ENCODE measurements around the gene PDP2.

The PDP2 gene

DNA sequence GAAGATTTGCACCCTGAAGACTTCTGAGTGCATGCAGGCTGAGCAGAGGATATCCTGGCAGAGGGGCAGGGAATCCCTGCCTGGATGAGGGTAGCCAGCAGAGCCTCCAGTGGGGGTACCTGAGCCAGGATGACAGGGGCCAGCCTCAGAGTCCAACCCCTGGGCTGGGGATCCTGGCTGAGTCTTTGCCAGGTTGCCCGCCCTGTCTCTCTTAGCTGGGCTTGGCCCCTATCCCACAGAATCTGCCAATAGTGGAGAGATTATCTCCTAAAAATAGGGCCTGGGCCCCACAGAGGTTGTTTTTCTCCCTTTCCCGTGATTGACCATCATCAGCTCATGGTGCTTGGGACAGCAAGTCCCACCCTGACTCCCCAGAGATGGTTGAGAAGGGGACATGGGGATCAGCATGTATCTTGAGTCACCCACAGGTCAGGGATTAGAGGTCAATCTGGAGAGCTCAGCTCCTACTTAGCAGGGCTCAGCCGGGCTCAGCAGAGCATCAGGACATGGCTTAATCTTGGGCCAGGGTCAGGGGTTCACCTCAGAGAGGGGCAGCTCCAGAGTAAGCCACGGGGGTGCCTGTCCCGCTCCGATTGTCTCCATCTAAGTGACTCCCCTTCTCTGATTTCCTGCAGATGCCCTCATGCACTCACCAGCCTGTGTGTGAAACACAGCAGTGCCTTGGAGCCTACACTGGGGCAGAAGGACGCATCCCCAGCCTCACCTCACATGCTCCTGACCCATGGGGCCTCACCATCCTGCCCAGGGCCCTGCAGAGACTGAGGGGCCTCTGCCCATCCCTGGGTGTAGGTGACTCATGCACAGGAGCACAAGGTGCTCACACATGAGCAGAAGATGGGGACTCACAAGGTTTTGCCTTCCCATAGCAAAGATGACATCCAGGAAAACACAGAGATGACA, 26.9 kb downstream of the PDP2 start:
- TF ChIP-seq POLR2AphosphoS5 (IDR thresholded peaks at IDR 0.05; ENCODE audit: low read depth, low read length) (no peak), POLR2A (IDR thresholded peaks at IDR 0.05; ENCODE audit: low read depth, low read length) (no peak), TAF1 (IDR thresholded peaks at IDR 0.05; ENCODE audit: borderline replicate concordance, low read depth, low read length) (no peak)
- DNase-seq (ENCODE audit: insufficient read length) (peak; percentile 10), FAIRE-seq (no peak)

DNA sequence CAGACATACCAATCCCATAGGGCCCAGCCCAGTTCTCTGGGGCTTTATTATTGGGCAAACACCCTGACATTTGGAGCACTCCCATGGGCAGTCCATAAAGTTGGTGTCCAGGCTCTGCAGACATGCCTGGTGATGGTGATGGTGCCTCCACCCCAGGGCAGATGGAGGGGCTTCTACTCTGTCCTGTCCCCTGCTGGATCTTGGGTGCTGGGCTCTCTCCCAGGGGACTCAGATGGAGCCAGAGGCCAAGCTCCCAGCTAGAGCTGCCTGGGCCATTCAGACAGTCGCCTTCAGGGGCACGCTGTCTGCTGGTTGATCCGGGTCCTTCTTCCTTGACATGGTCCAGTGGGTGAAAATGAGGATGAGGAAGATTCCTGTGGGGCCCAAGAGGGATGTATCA, 27.8 kb downstream of the PDP2 start:
- no peak for FAIRE-seq
- peak; percentile 8 for DNase-seq (ENCODE audit: insufficient read length)

GRCh38 chr16:66908762-66909559, 28.6 kb downstream of the PDP2 start:
- no peak for DNase-seq (ENCODE audit: insufficient read length)
- TF ChIP-seq POLR2A (IDR thresholded peaks at IDR 0.05; ENCODE audit: low read depth, low read length): no peak
- TF ChIP-seq POLR2AphosphoS5 (IDR thresholded peaks at IDR 0.05; ENCODE audit: low read depth, low read length): no peak
- TF ChIP-seq TAF1 (IDR thresholded peaks at IDR 0.05; ENCODE audit: borderline replicate concordance, low read depth, low read length): no peak
- FAIRE-seq: no peak

More for the DNA sequence above, 27.8 kb downstream of the PDP2 start:
- no peak for TF ChIP-seq TAF1 (IDR thresholded peaks at IDR 0.05; ENCODE audit: borderline replicate concordance, low read depth, low read length)
- no peak for TF ChIP-seq POLR2AphosphoS5 (IDR thresholded peaks at IDR 0.05; ENCODE audit: low read depth, low read length)
- no peak for TF ChIP-seq POLR2A (IDR thresholded peaks at IDR 0.05; ENCODE audit: low read depth, low read length)

GRCh38 chr16:66910175-66910940, 30.0 kb downstream of the PDP2 start:
- FAIRE-seq (no peak), DNase-seq (ENCODE audit: insufficient read length) (no peak)
- no peak for TF ChIP-seq POLR2A (IDR thresholded peaks at IDR 0.05; ENCODE audit: low read depth, low read length)
- no peak for TF ChIP-seq POLR2AphosphoS5 (IDR thresholded peaks at IDR 0.05; ENCODE audit: low read depth, low read length)
- TF ChIP-seq TAF1 (IDR thresholded peaks at IDR 0.05; ENCODE audit: borderline replicate concordance, low read depth, low read length): no peak

DNA sequence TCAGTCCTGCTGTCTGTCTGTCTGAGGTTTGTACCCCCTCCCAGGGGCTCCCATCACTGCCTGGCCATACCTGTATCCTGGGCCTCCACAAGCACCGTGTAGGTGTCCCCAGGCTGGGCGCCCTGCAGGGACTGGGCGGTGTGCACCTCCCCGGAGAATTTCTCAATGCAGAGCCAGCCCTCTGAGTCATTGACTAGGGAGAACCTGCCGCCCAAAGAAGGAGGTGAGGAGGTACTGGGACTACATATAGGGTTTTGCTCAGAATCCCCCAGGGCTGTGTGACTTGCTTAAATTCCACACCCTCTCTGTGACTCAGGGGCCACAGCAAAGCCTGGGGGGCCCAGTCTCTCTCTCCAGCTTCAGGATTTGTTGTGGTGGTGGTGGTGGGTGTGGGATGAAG, 30.8 kb downstream of the PDP2 start:
- FAIRE-seq (no peak), DNase-seq (ENCODE audit: insufficient read length) (no peak)
- TF ChIP-seq POLR2A (IDR thresholded peaks at IDR 0.05; ENCODE audit: low read depth, low read length): no peak
- no peak for TF ChIP-seq POLR2AphosphoS5 (IDR thresholded peaks at IDR 0.05; ENCODE audit: low read depth, low read length)
- TF ChIP-seq TAF1 (IDR thresholded peaks at IDR 0.05; ENCODE audit: borderline replicate concordance, low read depth, low read length): no peak

DNA sequence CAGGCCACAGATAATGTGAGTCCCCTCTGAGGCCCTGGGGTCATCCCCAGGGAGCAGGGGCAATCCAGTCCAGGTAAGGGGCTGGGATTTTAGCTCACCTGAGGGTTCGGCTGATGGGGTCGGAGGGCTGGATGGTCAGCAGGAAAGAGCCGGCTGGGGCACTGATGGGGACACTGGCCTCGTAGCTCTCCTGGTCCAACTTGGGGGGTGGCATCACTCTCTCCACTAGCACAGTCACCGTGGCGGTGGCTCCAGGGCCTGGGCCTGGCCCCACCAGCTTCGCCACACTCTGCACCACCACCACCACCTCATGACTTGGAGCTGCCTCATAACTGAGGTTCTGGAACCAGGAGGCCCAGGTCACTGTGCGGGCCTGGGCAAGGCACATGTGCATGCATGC, 31.5 kb downstream of the PDP2 start:
- no peak for FAIRE-seq
- no peak for TF ChIP-seq TAF1 (IDR thresholded peaks at IDR 0.05; ENCODE audit: borderline replicate concordance, low read depth, low read length)
- DNase-seq (ENCODE audit: insufficient read length): no peak

DNA sequence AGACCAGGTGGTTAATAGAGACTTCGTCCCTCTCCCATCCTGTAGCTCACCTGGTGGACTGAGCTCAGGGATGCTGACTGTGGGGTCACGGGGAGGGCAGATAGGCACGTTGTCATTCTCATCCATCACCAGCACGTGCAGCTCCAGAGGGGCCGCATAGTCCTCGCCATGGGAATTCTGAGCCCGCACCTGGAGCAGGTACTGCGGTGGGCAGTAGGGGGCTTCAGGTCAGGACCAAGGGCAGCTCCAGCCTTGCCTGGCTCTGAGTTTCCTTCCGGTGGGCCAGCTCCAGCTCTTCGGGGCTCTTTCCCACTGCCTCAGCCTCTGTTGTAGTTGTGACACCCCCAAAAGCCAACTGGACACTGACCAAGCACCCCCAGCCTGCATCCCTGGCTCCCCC, 32.8 kb downstream of the PDP2 start:
- FAIRE-seq (no peak), DNase-seq (ENCODE audit: insufficient read length) (no peak)
- TF ChIP-seq POLR2A (IDR thresholded peaks at IDR 0.05; ENCODE audit: low read depth, low read length) (no peak), POLR2AphosphoS5 (IDR thresholded peaks at IDR 0.05; ENCODE audit: low read depth, low read length) (no peak), TAF1 (IDR thresholded peaks at IDR 0.05; ENCODE audit: borderline replicate concordance, low read depth, low read length) (no peak)

- DNase-seq (ENCODE audit: insufficient read length) (no peak), FAIRE-seq (no peak)
- TF ChIP-seq POLR2A (IDR thresholded peaks at IDR 0.05; ENCODE audit: low read depth, low read length) (no peak), POLR2AphosphoS5 (IDR thresholded peaks at IDR 0.05; ENCODE audit: low read depth, low read length) (no peak), TAF1 (IDR thresholded peaks at IDR 0.05; ENCODE audit: borderline replicate concordance, low read depth, low read length) (no peak)
Observed at GRCh38 chr16:66913711-66914110, 33.4 kb downstream of the PDP2 start.

DNA sequence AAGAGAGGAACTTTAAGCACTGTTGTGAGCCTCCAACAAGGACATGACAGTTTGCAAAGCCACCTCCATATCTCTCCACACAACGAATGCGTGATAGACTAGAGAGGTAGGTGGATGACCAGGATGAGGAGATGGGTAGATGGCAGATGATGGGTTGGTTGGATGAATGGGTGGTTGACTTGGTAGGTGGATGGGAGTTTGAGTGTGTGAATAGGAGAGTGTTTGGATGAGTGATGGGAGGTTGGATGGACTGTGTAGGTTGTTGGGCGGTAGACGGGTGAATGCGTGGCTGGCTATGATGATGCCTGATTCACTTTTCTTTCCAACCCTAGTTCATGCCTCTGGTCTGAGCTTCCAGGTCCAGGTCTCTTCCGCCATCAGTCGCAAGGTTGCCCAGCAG, 34.2 kb downstream of the PDP2 start:
- no peak for FAIRE-seq
- DNase-seq (ENCODE audit: insufficient read length): no peak
- TF ChIP-seq TAF1 (IDR thresholded peaks at IDR 0.05; ENCODE audit: borderline replicate concordance, low read depth, low read length) (no peak), POLR2AphosphoS5 (IDR thresholded peaks at IDR 0.05; ENCODE audit: low read depth, low read length) (no peak), POLR2A (IDR thresholded peaks at IDR 0.05; ENCODE audit: low read depth, low read length) (no peak)

DNA sequence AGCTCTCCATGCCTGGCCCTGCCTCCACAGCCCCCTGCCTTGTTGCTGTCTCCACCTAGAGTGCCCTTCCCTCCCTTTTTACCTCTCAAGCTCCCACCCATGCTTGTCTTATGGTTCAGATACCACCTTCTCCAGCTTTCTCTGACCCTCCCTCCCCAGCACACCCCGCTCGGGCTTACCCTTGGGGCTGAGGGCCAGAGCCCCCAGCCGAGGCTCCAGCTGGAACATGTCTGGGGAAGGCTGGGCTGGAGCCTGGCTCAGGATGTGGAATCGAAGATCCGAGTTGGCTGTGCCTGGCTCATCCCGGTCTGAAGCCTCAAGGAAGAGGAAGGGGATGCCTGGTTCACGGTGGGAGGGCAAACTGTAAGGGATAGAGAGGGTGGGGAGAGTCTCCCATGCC, 34.7 kb downstream of the PDP2 start:
- TF ChIP-seq POLR2AphosphoS5 (IDR thresholded peaks at IDR 0.05; ENCODE audit: low read depth, low read length): no peak
- no peak for TF ChIP-seq TAF1 (IDR thresholded peaks at IDR 0.05; ENCODE audit: borderline replicate concordance, low read depth, low read length)
- no peak for TF ChIP-seq POLR2A (IDR thresholded peaks at IDR 0.05; ENCODE audit: low read depth, low read length)
- DNase-seq (ENCODE audit: insufficient read length) (no peak), FAIRE-seq (no peak)

- TF ChIP-seq POLR2A (IDR thresholded peaks at IDR 0.05; ENCODE audit: low read depth, low read length) (no peak), TAF1 (IDR thresholded peaks at IDR 0.05; ENCODE audit: borderline replicate concordance, low read depth, low read length) (no peak)
- DNase-seq (ENCODE audit: insufficient read length): no peak
- no peak for FAIRE-seq
Observed at GRCh38 chr16:66916518-66916917, 36.2 kb downstream of the PDP2 start.
